Nephron (organoid): ENCODE data around the gene TPCN1.

Experiments
- H3K27ac Mint-ChIP-seq, 3 experiments: 2 replicates each; pipeline ENCODE4 v1.8.0; 2020; ENCODE audit warnings: mixed read lengths in 3 of 3, mild to moderate bottlenecking in 2 of 3, moderate library complexity in 1 of 3
- H3K27me3 Mint-ChIP-seq: 2 replicates; pipeline ENCODE4 v1.8.0; 2021; ENCODE audit warnings: low read depth, mild to moderate bottlenecking, moderate library complexity, mixed read lengths
- H3K36me3 Mint-ChIP-seq: 2 replicates; pipeline ENCODE4 v1.8.0; 2020; ENCODE audit warnings: low read depth, mixed read lengths
- H3K4me1 Mint-ChIP-seq: 2 replicates; pipeline ENCODE4 v1.8.0; 2020; ENCODE audit warnings: mixed read lengths
- H3K4me3 Mint-ChIP-seq, 3 experiments: 2 replicates each; pipeline ENCODE4 v1.8.0; 2020; ENCODE audit warnings: mild to moderate bottlenecking in 3 of 3, mixed read lengths in 3 of 3, moderate library complexity in 2 of 3
- H3K9me3 Mint-ChIP-seq: 2 replicates; pipeline ENCODE4 v1.8.0; 2020; ENCODE audit warnings: mixed read lengths
- CTCF ChIP-seq, 3 experiments: fragments of 200-600 bp; sonication (generic); IDR thresholded peaks; one replicate each; pipeline ENCODE4 v1.5.0; 2021; ENCODE audit warnings: antibody characterized with exemption in 3 of 3; ENCODE audit not compliant: unreplicated experiment in 3 of 3

TPCN1 gene

GRCh38 chr12:113297621-113298471 is 76.6 kb downstream of the TPCN1 start:
- TF ChIP-seq CTCF (IDR thresholded peaks at IDR 0.05; ENCODE audit: unreplicated experiment in 3 of 3), result no peak
- H3K36me3 Mint-ChIP-seq, result peaks cover 10% of the 10 kb centered on the region
- no peak overlapping the region for H3K27ac Mint-ChIP-seq
- no peaks in the 10 kb centered on the region for H3K27me3 Mint-ChIP-seq
- no peak overlapping the region for H3K4me3 Mint-ChIP-seq
- H3K4me1 Mint-ChIP-seq, result no peaks in the 10 kb centered on the region
- H3K9me3 Mint-ChIP-seq, result no peaks in the 10 kb centered on the region

GRCh38 chr12:113298472-113298817 is 77.2 kb downstream of the TPCN1 start:
- Mint-ChIP-seq H3K27ac (no peak overlapping the region), H3K9me3 (no peaks in the 10 kb centered on the region), H3K4me3 (no peak overlapping the region), H3K36me3 (peaks cover 7% of the 10 kb centered on the region), H3K27me3 (no peaks in the 10 kb centered on the region), H3K4me1 (no peaks in the 10 kb centered on the region)
- TF ChIP-seq CTCF (IDR thresholded peaks at IDR 0.05; ENCODE audit: unreplicated experiment in 3 of 3), result no peak

GRCh38 chr12:113298861-113299545 is 77.7 kb downstream of the TPCN1 start:
- Mint-ChIP-seq H3K27ac (no peak overlapping the region), H3K4me3 (no peak overlapping the region), H3K9me3 (no peaks in the 10 kb centered on the region), H3K4me1 (no peaks in the 10 kb centered on the region), H3K27me3 (no peaks in the 10 kb centered on the region), H3K36me3 (peaks cover 6% of the 10 kb centered on the region)
- no peak for TF ChIP-seq CTCF (IDR thresholded peaks at IDR 0.05; ENCODE audit: unreplicated experiment in 3 of 3)

GRCh38 chr12:113299619-113300237 is 78.5 kb downstream of the TPCN1 start:
- Mint-ChIP-seq H3K36me3 (peaks cover 6% of the 10 kb centered on the region), H3K4me3 (no peak overlapping the region), H3K9me3 (no peaks in the 10 kb centered on the region), H3K27me3 (no peaks in the 10 kb centered on the region), H3K4me1 (no peaks in the 10 kb centered on the region), H3K27ac (no peak overlapping the region)
- TF ChIP-seq CTCF (IDR thresholded peaks at IDR 0.05; ENCODE audit: unreplicated experiment in 3 of 3), result no peak

GRCh38 chr12:113301811-113302210 is 80.5 kb downstream of the TPCN1 start:
- no peaks in the 10 kb centered on the region for H3K4me1 Mint-ChIP-seq
- no peak for TF ChIP-seq CTCF (IDR thresholded peaks at IDR 0.05; ENCODE audit: unreplicated experiment in 3 of 3)
- no peak overlapping the region for H3K27ac Mint-ChIP-seq
- no peaks in the 10 kb centered on the region for H3K36me3 Mint-ChIP-seq
- H3K9me3 Mint-ChIP-seq, result no peaks in the 10 kb centered on the region
- H3K27me3 Mint-ChIP-seq, result no peaks in the 10 kb centered on the region
- no peak overlapping the region for H3K4me3 Mint-ChIP-seq
